WI38 (cell line): Measurements from ENCODE around the gene XPO4.
A peak's percentile ranks its signal among the peaks of the same experiment; 100 is the strongest.
"Not testable (repeated sequence)": the region's sequence is repeated elsewhere in the genome, so short reads cannot be mapped to it uniquely, and the experiment has no call there.

ENCODE experiments used
- H3K4me3 ChIP-seq: 2 replicates; pipeline ENCODE4 v1.5.1; 2011; ENCODE audit warnings: low read depth, mild to moderate bottlenecking, control low read depth, low read length
- TF ChIP-seq, protein P1 (sequence below): IDR thresholded peaks from 2 replicates; pipeline ENCODE4 v1.5.1; 2012; ENCODE audit warnings: low read depth, mild to moderate bottlenecking, control low read depth, low read length

The XPO4 gene

DNA sequence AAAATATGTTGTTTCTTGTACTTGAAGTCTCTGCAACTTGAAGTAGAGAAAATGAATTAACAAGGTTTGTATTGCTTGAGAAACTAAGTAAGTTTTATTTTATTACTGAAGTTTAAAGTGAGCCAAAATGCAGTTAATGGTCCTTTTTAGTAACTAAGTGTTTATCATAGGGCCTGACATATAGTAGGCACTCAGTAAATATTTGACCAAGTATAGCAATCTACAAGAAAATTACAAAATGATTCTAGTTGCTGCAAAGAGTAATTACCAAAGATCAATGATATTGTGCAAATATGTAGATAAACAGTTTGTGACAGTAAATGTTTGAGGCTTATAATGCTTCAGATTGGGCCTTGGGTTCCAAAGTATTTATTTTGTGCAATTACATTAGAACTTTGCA, 2.4 kb upstream of the XPO4 start:
- TF ChIP-seq, protein P1, sequence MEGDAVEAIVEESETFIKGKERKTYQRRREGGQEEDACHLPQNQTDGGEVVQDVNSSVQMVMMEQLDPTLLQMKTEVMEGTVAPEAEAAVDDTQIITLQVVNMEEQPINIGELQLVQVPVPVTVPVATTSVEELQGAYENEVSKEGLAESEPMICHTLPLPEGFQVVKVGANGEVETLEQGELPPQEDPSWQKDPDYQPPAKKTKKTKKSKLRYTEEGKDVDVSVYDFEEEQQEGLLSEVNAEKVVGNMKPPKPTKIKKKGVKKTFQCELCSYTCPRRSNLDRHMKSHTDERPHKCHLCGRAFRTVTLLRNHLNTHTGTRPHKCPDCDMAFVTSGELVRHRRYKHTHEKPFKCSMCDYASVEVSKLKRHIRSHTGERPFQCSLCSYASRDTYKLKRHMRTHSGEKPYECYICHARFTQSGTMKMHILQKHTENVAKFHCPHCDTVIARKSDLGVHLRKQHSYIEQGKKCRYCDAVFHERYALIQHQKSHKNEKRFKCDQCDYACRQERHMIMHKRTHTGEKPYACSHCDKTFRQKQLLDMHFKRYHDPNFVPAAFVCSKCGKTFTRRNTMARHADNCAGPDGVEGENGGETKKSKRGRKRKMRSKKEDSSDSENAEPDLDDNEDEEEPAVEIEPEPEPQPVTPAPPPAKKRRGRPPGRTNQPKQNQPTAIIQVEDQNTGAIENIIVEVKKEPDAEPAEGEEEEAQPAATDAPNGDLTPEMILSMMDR, result no peak
- no peak overlapping the region for H3K4me3 ChIP-seq

DNA sequence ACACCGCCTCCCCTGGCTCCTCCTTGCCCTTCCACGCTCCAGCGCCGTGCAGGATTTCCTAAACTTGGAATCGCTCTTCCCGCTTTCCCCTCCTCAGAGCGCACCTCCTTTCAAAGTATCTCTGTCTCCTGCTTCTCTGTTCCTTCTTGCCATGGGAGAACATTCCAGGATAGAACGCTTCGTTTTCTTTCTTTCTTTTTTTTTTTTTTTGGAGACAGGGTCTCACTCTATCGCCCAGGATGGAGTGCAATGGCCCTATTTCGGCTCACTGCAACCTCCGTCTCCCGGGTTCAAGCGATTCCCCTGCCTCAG, 574 bp upstream of the XPO4 start:
- peak overlapping the region; percentile 99 for H3K4me3 ChIP-seq
- TF ChIP-seq, protein P1, result no peak

DNA sequence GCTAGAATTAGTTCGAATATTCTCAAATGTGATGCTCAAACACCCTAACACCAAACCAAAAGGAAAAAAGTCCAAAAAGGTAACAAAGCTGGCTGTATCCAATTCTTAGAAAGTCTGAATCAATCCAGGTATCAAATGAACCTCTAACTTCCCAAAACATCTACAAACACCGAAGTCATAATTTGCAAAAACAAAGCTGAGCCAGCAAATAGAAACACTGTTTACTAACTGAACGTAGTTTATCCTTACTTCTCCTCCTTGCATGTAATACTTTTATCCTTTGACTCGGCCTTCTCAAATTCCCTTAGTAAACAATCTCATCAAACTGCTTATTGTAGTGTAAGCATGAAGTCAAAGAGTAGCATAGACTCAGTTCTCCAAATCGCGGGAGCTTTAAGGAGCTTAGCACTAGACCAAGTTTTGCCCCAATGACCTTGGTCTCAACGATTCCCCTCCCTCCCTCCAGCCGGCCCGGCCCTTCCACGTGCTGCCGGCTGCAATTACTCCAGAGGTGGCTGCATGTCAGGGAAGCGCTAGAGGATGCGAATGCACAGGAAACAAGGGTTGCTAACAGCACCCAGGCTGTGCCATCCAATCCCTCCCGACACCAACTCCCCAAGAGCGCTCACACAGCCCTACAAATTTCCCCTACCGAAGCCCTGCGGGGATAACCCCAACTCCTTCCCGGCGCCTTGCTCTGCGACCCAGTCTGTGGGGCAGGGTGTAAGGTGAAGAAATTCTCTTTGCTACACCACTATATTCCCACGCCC, 693 bp downstream of the XPO4 start:
- TF ChIP-seq, protein P1, result no peak
- peak overlapping the region; percentile 99 for H3K4me3 ChIP-seq

DNA sequence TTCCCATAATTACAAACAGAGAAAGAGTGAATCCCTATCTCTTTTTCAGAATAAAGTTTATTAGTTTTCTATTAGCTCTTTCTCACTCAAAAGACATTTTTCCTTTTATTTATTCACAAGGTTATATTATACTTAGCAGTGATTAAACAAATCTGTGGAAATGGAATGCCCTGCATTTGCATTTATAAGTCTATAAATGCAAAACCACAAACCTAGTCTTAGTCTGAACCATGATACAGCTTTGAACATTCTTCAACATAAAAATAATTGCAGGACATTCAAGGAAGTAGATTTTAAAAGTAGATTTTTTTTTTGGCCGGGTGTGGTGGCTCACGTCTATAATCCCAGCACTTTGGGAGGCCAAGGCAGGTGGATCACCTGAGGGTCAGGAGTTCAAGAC, 8.3 kb downstream of the XPO4 start:
- H3K4me3 ChIP-seq, result no peak overlapping the region
- TF ChIP-seq, protein P1, result no peak

DNA sequence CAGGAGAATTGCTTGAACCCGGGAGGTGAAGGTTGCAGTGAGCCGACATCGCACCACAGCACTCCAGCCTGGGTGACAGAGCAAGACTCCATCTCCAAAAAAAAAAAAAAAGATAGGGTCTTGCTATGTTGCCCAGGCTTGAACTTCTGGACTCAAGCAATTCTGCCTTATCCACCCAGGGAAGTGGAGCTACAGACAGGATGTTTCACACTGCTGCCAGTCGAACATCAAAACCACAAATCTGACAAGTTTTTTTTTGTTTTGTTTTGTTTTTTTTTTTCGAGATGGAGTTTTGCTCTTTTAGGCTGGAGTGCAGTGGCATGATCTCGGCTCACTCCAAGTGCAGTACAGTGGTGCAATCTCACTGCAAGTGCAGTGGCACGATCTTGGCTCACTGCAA, 10.8 kb downstream of the XPO4 start:
- TF ChIP-seq, protein P1, result no peak
- H3K4me3 ChIP-seq, result no peak overlapping the region

DNA sequence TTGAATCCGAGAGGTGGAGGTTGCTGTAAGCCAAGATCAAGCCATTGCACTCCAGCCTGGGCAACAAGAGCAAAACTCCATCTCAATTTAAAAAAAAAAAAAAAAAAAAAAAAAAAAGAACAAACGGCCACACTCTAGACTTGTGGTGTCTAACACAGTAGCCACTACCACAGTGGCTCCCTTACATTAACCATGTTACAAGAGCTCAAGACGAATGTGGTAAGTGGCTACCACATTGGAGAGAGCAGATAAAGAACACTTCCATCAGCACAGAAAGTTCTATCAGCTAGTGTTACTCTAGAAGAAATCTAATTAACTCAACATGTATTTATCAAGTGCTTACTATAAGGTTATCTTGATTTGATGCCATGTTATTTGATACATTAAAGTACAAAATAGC, 11.5 kb downstream of the XPO4 start:
- no peak overlapping the region for H3K4me3 ChIP-seq
- TF ChIP-seq, protein P1, result no peak

DNA sequence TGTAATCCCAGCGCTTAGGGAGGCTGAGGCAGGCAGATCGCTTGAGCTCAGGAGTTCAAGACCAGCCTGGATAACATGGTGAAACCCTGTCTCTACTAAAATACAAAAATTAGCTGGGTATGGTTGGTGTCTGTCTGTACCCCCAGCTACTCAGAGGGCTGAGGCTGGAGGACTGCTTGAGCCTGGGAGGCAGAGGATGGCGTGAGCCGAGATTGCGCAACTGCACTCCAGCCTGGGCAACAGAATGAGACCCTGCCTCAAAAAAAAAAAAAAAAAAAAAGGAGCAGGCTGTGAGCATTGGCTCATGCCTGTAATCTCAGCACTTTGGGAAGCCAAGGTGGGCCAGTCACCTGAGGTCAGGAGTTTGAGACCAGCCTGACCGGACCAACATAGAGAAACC, 12.0 kb downstream of the XPO4 start:
- not testable (repeated sequence) for H3K4me3 ChIP-seq

DNA sequence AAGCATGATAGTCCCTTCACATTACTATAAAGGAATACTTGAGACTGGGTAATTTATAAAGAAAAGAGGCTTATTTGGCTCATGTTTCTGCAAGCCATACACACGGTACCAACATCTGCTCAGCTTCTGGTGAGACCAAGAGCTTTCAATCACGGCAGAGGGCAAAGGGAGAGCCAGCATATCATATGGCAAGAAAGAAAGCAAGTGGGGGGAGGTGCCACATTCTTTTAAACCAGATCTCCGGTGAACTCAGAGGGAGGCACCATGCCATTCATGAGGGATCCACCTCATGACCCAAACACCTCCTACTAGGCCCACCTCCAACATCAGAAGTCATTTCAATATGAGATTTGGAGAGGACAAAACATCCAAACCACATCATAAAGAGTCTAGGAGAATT, 20.3 kb downstream of the XPO4 start:
- TF ChIP-seq, protein P1, result no peak
- no peak overlapping the region for H3K4me3 ChIP-seq
